HepG2 (cell line): ENCODE data around the gene C2orf81. TPM values are rescaled to one million over a fixed set of nuclear protein-coding genes. Genes with fewer than 3 reads are reported as not detected.

Experiments
- AHR ChIP-seq: IDR thresholded peaks from 2 replicates; pipeline ENCODE4 v1.6.1; 2018; ENCODE audit warnings: missing genetic modification reagents, missing compliant biosample characterization
- CENPBD1 ChIP-seq: sonication (generic); formaldehyde crosslinking; IDR thresholded peaks from 2 replicates; pipeline ENCODE4 v1.8.0; 2022; ENCODE audit warnings: missing genetic modification reagents, low read depth, mild to moderate bottlenecking, borderline replicate concordance
- FUBP1 ChIP-seq: sonication (generic); formaldehyde crosslinking; IDR thresholded peaks from 2 replicates; pipeline ENCODE4 v1.5.1; 2020; ENCODE audit warnings: missing genetic modification reagents, mild to moderate bottlenecking, borderline replicate concordance
- MED13 ChIP-seq: sonication (generic); formaldehyde crosslinking; IDR thresholded peaks from 2 replicates; pipeline ENCODE4 v1.5.0; 2020; ENCODE audit warnings: missing genetic modification reagents
- MYPOP ChIP-seq: sonication (generic); formaldehyde crosslinking; IDR thresholded peaks from 2 replicates; pipeline ENCODE4 v1.8.1; 2023; ENCODE audit warnings: mild to moderate bottlenecking, moderate library complexity, missing genetic modification reagents
- PCBP1 ChIP-seq: fragments of 200-400 bp; formaldehyde crosslinking; IDR thresholded peaks from 2 replicates; pipeline ENCODE4 v1.6.1; 2017; ENCODE audit warnings: mild to moderate bottlenecking, low read depth, low read length, borderline replicate concordance
- RERE ChIP-seq: IDR thresholded peaks from 2 replicates; pipeline ENCODE4 v1.6.1; 2016; ENCODE audit warnings: low read depth, missing genetic modification reagents, missing compliant biosample characterization
- SOX13 ChIP-seq, 3 experiments: fragments of 450-650 bp in 1 of 3; sonication (generic) in 1 of 3; formaldehyde crosslinking in 1 of 3; IDR thresholded peaks in 2 of 3; conservative IDR thresholded peaks in 1 of 3; 2 replicates each; pipeline versions ENCODE4 v1.5.0 to v1.6.1; 2016 to 2020; ENCODE audit warnings: antibody characterized with exemption in 1 of 3, mild to moderate bottlenecking in 1 of 3, missing compliant biosample characterization in 1 of 3, missing genetic modification reagents in 1 of 3, moderate library complexity in 1 of 3
- TEAD3 ChIP-seq: optimal IDR thresholded peaks from 2 replicates; pipeline ENCODE3; 2016; ENCODE audit warnings: borderline replicate concordance
- ZNF124 ChIP-seq: sonication (generic); formaldehyde crosslinking; IDR thresholded peaks from 2 replicates; pipeline ENCODE4 v1.4.0; 2020; ENCODE audit warnings: missing genetic modification reagents
- ZNF138 ChIP-seq: sonication (generic); formaldehyde crosslinking; IDR thresholded peaks from 2 replicates; pipeline ENCODE4 v1.5.0; 2020; ENCODE audit warnings: mild to moderate bottlenecking, low read depth, missing genetic modification reagents
- ZNF234 ChIP-seq: sonication (generic); formaldehyde crosslinking; conservative IDR thresholded peaks from 2 replicates; pipeline ENCODE4 v1.5.1; 2020; ENCODE audit warnings: mild to moderate bottlenecking, missing genetic modification reagents
- ZNF282 ChIP-seq: fragments of 450-650 bp; IDR thresholded peaks from 2 replicates; pipeline ENCODE4 v1.6.1; 2018; ENCODE audit not compliant: partially characterized antibody
- ZNF33A ChIP-seq: sonication (generic); formaldehyde crosslinking; IDR thresholded peaks from 2 replicates; pipeline ENCODE4 v1.5.1; 2020; ENCODE audit warnings: missing genetic modification reagents, mild to moderate bottlenecking, moderate library complexity, borderline replicate concordance
- ZNF784 ChIP-seq: sonication (generic); formaldehyde crosslinking; IDR thresholded peaks from 2 replicates; pipeline ENCODE4 v1.5.1; 2020; ENCODE audit warnings: missing genetic modification reagents, mild to moderate bottlenecking, borderline replicate concordance
- ZNF891 ChIP-seq: sonication (generic); formaldehyde crosslinking; IDR thresholded peaks from 2 replicates; pipeline ENCODE4 v1.5.0; 2020; ENCODE audit warnings: mild to moderate bottlenecking, missing genetic modification reagents
- polyA plus RNA-seq, 8 experiments: library from polyadenylated mRNA; depleted of rRNA in 3 of 8; stranded (reverse) in 7 of 8; unstranded in 1 of 8; fragments of >200 nt; fragmentation: Illumina TruSeq in 4 of 8; extraction: Trizol in 4 of 8; gene quantifications; 2 replicates each; pipeline versions ENCODE4 v1.2.1 to v1.2.3, GENCODE V29; 2011 to 2016; ENCODE audit warnings: low read depth in 4 of 8, missing spikeins in 1 of 8, mixed read lengths in 1 of 8; ENCODE audit not compliant: insufficient read depth in 1 of 8
- total RNA-seq, 5 experiments: library from RNA; depleted of rRNA; stranded (reverse); fragments of >200 nt; fragmentation: Illumina TruSeq; extraction: Trizol; gene quantifications; 2 replicates each; pipeline ENCODE4 v1.2.3, GENCODE V29; 2016; ENCODE audit warnings: low read depth in 1 of 5

The C2orf81 gene
- total and polyA plus RNA-seq, 2 of the 13 experiments (the other 11 are each of a cell fraction or from before 2014, with no cell fraction given): 0.15 to 0.17 TPM

GRCh38 chr2:74413001-74413698 is 8.3 kb downstream of the C2orf81 start (continued):
- TF ChIP-seq ZNF138 (CRISPR knock-in tag) (no peak; the same call in 1 of the 2 replicates), ZNF124 (CRISPR knock-in tag) (no peak), SOX13 (IDR thresholded peaks at IDR 0.05) (no peak; the same call in 1 of the 2 replicates), SOX13 (CRISPR knock-in tag; conservative IDR thresholded peaks at IDR 0.05 in 1 of 2, IDR thresholded peaks at IDR 0.05 in 1 of 2) (no peak; a peak in 1 of 4 replicates), MYPOP (CRISPR knock-in tag) (no peak), ZNF891 (CRISPR knock-in tag) (no peak), ZNF784 (0 out of 2 replicates have a peak, but pooled peaks have one; percentile 32), RERE (CRISPR knock-in tag) (no peak), ZNF234 (CRISPR knock-in tag) (no peak), PCBP1 (no peak), AHR (no peak), TEAD3 (peak; percentile 86), ZNF282 (no peak), CENPBD1 (no peak), FUBP1 (CRISPR knock-in tag) (no peak), MED13 (CRISPR knock-in tag) (no peak), ZNF33A (no peak)
